Astrocyte (in vitro differentiated cells and primary cell): ENCODE data around the gene STAG2.

ENCODE experiments used
- EZH2 ChIP-seq: IDR thresholded peaks from 2 replicates; pipeline ENCODE4 v1.6.1; 2012; ENCODE audit warnings: mild to moderate bottlenecking, low read length, inconsistent platforms; ENCODE audit not compliant: insufficient read depth
- TF ChIP-seq, protein P1 (sequence below): IDR thresholded peaks from 2 replicates; pipeline ENCODE4 v1.5.1; 2011; ENCODE audit warnings: low read depth, mild to moderate bottlenecking, inconsistent platforms, low read length, moderate library complexity; ENCODE audit not compliant: insufficient read depth

GRCh38 chrX:124030520-124030919 lies 69.0 kb downstream of the STAG2 start:
- TF ChIP-seq, protein P1, sequence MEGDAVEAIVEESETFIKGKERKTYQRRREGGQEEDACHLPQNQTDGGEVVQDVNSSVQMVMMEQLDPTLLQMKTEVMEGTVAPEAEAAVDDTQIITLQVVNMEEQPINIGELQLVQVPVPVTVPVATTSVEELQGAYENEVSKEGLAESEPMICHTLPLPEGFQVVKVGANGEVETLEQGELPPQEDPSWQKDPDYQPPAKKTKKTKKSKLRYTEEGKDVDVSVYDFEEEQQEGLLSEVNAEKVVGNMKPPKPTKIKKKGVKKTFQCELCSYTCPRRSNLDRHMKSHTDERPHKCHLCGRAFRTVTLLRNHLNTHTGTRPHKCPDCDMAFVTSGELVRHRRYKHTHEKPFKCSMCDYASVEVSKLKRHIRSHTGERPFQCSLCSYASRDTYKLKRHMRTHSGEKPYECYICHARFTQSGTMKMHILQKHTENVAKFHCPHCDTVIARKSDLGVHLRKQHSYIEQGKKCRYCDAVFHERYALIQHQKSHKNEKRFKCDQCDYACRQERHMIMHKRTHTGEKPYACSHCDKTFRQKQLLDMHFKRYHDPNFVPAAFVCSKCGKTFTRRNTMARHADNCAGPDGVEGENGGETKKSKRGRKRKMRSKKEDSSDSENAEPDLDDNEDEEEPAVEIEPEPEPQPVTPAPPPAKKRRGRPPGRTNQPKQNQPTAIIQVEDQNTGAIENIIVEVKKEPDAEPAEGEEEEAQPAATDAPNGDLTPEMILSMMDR: no peak
- no peak for TF ChIP-seq EZH2
